Hepatocyte (in vitro differentiated cells): Measurements from ENCODE around the gene CD164.

Experiments used
- EZH2phosphoT487 ChIP-seq: fragments of 200-600 bp; sonication (generic); IDR thresholded peaks from one replicate; pipeline ENCODE4 v1.6.1; 2018; ENCODE audit warnings: antibody characterized with exemption, mild to moderate bottlenecking, low read depth, moderate library complexity; ENCODE audit not compliant: unreplicated experiment, severe bottlenecking
- TF ChIP-seq, protein P1 (sequence below): fragments of 200-600 bp; sonication (generic); IDR thresholded peaks from 2 replicates; pipeline ENCODE4 v1.5.1; 2016; ENCODE audit warnings: antibody characterized with exemption, mild to moderate bottlenecking; ENCODE audit not compliant: poor library complexity

- TF ChIP-seq, protein P1, sequence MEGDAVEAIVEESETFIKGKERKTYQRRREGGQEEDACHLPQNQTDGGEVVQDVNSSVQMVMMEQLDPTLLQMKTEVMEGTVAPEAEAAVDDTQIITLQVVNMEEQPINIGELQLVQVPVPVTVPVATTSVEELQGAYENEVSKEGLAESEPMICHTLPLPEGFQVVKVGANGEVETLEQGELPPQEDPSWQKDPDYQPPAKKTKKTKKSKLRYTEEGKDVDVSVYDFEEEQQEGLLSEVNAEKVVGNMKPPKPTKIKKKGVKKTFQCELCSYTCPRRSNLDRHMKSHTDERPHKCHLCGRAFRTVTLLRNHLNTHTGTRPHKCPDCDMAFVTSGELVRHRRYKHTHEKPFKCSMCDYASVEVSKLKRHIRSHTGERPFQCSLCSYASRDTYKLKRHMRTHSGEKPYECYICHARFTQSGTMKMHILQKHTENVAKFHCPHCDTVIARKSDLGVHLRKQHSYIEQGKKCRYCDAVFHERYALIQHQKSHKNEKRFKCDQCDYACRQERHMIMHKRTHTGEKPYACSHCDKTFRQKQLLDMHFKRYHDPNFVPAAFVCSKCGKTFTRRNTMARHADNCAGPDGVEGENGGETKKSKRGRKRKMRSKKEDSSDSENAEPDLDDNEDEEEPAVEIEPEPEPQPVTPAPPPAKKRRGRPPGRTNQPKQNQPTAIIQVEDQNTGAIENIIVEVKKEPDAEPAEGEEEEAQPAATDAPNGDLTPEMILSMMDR: peak; percentile 72
- TF ChIP-seq EZH2phosphoT487: no peak
Observed at GRCh38 chr6:109382576-109383437, 540 bp upstream of the CD164 start.
